Dedifferentiated amniotic fluid mesenchymal stem cell (primary cell): Measurements from ENCODE around the gene VAV2.

Source experiments
- DNase-seq: peaks from one replicate; pipeline ENCODE4 v3.0.0-alpha.2; 2016; ENCODE audit errors: extremely low spot score

Gene VAV2

DNA sequence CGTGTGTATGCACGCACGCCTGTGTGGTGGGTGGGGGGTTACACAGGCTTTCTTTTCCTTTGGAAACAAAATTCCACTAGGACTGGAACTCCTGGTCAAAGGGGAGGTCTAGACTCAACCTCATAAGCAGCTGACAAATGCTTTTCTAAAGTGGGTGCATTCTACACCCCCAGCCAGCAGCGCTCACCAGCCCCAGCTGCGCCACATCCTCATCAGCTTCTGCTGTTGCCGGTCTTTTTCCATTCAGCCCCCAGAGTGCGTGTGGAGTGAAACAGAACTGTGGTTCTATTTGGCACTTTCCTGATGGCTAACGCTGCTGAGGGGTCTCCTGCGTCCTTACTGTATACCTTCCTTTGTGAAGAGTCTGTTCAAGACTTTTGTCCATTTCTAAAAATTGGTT is 176.3 kb downstream of the VAV2 start:
- no peak for DNase-seq

DNA sequence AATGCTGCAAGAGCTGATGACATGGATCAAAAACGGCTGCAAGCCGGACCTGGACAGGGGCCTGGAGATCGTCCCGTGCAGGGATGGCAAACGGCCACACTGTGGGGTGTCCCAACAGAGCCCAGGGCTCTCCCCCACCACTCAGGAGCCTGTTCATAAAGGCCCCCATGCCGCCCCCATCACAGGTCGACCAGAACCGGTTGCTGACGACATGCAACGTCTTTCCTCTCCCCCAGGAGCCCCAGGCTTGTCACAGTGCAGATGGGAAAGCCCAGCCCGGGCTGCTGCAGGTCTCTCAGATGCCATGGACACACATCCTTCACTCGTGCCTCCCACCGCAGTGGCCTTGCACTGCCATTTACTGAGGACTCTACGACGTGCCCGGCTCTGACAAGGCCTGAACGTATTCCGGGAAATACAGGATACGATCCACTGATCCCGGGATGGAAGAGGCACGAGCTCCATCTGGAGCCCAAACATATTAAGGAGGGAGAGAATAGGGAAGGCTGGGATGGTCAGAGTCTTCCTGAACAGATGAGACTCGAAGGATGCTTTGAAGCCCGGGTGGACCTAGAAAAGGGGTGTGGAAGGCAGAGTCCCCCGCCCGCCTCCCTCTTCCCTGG is 177.4 kb downstream of the VAV2 start:
- no peak for DNase-seq

DNA sequence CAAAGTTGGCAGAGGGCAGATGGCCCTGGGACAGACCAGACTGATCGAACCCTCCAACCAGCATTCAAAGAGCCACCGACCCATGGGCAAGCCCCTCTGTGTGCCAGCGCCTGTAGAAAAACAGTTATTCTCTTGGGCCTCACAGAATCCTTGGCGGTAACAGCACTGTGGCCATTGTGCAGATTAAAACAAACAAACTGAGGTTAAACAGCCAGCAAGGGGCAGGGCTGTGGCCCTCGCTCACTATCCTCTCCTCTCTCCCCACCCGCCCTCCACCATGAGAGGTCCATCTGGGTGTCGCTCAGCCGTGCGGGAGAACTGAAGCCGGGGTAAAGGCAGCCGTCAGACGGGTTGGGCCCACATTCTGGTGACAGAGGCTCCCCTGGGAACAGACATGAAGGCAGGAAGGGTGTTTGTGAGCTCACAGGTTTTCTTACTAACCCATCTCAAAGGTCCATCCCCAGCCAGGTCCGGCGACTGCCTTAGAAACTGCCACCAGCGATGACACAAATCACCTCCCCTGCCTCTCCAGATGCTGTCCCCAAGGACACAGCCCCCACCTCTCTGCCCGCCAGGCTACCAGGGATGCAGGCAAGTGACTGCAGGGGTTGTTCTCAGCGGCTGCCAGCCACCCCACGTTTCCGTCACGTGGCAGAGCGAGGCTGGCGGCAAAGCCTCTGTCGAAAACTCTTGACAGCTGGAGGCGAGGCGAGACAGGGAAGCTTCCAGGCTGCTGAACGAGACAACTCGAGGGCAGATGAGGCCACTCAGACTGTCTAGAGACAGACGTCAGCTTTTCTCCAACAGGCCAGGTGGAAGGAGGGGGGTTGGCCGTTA is 178.2 kb downstream of the VAV2 start:
- no peak for DNase-seq

DNA sequence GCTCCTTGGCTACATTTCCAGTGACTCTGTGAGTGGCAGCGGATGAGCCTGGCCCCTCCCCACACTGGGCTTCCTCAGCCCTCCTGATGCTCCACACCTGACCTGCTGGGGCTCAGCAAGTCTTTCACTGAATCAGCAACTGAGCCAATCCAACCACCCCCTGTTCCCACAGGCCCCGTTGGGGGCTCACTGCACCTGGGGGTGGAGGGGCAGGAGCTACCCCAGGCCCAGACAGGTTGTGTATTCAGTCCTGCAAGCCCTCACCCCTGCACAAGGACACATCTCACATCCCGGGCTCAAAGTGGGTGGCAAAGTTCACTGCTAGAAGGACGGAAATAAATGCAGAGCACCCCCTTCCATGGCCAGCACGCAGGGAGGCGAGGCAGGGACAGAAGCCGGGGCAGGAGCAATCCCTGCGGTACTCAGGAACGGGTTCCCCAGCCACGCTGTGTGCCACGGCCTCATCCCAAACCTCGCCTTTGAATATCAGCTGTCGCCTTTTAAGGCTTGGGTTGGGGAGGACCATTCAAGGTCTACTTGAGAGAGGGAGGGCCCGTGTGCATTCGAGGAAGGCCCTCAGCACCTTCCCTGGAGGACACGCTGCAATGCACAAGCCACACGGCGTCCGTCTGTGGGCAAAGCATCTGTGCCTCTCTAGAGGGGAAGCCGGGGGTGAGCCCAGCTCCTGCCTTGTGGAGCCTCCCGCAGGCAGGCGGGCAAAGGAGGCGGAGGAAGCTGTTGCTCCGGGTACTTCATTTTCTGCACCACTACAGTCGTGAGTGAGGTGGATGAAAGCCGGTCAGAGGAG is 179.0 kb downstream of the VAV2 start:
- no peak for DNase-seq

DNA sequence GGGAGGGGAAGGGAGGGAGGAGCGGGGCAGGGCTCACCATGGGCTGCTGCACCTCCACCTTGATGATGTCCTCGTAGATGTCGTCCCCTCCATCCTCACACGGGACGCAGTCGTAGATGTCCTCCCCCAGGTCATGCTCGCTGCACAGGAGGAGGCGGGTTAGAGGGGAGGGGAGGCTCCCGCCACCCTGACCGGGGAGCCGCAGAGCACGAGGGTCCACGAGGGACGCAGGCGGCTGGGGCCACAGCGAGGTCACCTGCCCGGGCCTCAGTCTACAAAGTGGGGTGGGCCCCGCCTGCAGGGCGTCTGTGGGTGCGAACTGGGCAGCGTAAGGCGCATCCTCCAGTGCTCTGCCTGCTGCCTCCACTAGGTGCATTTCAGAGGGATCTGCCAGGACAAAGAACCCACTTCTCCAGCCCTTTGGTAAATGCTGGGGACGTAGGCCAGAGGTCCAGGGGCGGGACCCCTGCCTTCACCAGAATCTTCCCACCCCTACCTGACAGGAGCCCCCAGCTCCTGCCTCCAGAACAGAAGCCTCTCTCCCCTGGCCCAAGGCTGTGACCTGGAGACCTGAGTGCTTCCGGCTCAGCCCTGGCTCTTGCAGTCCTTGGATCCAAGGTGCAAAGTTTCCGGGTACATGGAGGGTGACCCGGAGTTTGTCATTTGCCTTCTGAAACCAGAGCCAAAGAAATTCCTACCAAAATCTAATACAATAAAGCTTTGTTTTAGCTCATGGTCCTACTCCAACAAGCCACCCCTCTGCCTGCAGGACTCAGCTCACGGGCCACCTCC is 179.9 kb downstream of the VAV2 start:
- DNase-seq, result no peak

DNA sequence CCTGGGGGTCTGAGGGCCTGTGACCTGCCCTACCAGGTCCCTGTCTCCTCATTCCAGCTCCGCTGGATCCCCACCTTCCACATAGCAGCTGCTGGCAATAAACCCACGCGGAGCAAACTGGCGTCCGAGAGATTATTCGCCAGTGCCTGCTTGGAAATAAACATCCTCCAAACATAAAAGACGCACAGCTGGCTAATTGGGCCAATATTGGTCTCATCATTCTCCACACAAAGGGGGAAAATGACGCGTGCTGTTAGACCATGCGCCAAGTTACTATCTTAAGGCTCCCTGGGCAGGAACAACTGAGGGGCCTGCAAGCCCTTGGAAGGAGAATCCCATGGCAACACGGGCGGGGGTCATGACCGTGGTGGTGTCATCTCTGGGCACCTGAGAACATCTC is 180.7 kb downstream of the VAV2 start:
- no peak for DNase-seq

DNA sequence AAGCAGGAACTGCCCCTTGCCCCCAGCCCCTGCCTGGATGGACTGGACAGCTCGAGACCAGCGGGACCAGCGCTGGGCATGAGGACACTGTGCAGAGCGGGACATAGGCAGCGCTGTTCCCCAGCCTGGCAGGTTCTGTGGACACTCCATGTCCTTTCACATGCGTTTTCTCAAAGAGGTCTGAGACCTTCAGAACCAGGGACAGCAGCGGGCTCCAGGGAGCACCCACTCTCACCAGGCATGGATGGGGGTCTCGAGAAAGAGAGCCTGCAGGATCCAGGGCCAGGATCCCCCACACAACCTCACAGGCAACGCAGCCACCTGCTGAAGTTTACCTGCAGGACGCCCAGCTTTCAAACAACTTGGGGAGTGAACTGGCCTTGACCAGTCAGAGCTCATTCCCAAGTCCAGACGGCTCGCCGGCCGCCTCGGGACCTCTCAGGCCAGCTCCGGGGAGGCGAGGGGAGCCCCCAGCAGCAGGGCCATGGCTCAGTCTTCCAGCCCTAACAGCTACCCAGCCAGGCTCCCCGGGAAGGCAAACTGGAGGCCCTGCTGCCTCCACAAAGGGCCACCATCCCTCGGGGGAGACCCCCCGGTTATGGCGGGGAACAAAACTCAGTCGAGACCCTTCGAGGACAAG is 181.4 kb downstream of the VAV2 start:
- DNase-seq, result no peak

DNA sequence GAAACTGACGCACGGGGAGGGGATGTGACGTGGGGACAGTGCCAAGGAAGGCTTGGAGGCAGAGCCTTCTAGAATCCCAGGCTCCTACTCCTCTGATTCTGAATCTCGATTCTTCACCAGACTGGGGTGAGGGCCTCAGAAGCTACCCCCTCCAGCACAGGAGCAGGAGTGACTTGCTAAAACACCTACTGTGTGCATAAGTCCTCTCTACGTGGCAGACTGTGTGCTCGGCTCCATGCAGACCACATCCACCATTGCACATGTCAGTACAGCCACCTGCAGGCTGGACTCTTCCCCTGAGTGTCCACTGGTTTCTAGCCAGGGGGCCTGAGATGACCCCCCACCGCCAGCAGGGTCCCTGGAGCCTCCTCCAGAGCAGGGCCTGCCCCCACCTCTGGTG is 182.8 kb downstream of the VAV2 start:
- no peak for DNase-seq

DNA sequence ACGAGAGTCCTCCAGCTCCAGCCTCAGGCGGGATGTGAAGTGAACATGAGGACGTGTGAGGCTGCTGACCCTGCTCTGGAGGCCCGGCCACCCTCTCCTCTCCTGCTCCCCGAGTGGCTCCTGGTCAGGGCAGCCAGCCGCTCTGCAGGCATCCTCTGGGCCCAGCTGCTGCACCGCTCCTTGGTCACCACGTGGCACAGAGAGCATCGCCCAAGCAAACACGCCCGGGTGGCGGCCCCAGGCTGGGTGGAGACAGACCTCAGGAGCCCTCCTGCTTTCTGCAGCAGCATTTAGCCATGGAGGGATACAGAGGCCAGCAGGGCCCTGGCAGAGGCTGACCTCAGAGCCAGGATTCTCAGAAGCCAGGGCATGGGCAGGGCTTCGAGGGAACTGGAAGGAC is 184.3 kb downstream of the VAV2 start:
- no peak for DNase-seq

DNA sequence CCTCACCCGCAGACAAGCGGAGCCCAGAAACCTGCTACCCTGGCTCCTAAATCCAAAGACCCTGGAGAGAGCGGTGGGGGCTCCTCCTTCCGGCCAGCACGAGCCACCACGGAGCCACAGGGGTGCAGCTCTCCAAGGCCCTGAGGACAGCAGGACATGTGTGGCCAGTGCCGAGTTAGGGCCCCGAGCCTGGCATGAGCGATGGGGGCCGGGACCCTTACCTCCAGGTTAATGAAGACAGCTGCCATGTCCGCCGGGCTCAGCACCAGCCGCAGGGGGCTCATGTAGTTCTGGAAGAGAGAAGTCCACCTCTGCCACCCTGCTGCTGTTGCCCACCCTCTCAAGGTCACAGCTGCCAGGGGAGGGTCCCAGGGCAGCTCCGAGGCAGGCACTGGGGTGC is 185.1 kb downstream of the VAV2 start:
- no peak for DNase-seq

DNA sequence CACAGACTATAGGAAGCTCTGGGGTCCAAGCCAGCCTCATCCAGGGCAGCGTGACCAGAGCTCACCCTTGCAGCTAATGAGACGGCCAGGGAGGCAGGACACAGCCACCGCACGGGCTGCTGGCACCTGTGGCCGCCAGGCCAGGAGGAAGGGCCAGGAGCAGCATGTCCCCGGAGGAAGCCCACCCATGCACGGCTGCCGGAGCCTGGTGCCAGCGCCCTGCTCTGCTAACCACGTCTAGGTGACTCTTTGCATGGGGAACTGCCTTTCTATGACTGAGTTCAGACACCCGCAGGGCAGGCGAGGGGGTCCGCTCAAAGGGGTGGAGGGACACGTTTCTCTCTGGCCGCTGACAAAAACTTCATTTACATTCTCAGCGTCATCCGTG is 185.5 kb downstream of the VAV2 start:
- no peak for DNase-seq

DNA sequence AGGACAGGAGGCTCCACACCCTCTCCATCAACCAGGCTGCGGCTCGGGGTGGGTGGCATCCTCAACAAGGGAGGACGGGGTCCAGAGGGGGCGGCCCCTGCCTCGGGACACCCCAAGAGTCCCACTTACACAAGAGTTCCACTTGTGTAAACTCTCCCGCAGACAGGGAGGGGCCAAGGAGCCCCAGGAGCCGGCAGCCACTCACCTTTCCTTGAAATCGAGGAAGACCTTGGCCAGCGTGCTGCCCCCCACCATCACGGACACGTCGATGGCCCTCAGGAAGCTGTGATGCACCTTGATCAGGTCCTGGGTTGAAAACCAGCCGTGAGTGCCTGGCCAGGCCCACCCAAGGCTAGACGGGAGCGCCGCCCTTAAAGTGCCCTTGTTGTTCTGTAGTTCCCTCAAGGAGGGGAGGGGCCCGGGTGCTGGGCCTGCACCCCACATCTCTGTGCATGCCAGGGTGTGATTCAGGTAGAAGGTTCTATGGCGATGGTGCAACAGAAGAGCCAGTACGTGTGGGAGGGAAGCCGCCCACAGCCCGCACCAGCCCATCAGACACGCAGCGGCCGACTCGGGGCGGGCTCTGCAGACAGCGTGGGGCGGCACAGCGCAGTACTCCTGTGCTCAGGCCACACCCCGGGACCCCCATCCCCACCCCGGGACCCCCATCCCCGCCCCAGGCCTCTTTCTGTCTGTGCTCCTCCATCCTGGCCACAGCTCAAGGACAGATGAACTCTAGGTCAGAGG is 186.1 kb downstream of the VAV2 start:
- no peak for DNase-seq

DNA sequence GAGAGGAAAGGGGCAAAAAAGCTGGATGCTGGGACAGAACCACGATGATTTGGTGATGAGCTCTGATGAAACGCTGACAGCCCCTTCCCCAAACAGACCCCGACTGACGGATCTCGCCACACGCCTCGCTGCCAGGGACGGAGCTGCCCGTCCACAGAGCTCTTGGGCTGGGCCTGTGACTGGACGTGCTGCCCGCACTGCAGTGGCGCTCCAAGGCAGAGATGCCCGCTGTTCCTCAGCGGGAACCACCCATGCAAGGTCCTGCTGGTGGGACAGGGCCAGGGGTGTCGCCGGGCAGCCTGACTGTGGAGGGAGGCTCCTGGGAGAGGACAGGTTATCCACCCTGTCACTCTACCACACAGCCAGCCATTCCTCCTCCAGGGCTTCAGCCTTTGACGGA is 187.9 kb downstream of the VAV2 start:
- DNase-seq, result no peak

DNA sequence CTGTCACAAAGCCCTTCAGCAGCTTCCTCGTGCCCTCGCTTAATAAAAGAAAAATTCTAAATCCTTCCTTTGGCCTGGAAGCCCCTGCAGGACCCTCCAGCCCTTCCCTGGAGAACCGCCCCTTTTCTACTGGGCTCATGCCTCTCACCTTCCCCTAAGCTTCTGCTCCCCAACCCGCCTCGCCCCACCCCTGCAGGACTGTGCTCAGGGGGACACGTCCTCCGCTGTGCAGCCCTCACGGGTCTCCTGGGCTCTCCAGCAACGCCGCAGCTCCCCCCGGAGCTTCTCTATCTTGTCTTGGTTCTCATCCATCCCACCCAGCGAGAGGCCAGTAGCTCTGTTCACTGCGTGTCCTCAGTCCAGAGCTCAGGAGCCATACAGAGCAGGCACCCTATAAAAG is 188.4 kb downstream of the VAV2 start:
- no peak for DNase-seq

DNA sequence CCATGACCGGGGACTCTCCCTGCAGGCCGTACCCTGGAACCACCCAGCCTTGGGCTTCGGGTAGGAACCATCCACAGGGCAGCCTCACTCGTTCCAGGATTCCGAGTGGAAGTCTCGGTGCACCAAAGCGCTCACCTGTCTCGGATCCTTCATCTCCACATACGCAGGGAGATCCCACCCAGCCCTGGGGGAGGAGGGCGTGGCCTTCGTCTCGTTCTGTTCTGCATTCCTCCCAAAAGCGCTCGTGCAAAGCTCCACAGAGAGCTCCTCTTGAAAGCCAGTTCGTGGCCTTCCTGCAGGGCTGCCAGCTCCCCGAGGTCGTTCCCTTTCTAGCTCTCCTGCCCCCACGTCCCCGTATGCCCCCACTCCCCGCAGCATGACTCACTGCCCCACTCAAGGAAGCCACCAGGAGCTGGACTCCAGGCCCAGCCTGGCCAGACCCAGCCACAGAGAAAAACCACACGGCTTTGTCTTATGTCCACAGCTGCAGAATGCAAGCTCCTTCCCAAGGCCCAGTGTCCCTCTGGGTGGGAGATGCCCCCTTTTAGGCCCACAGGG is 189.0 kb downstream of the VAV2 start:
- DNase-seq, result no peak

DNA sequence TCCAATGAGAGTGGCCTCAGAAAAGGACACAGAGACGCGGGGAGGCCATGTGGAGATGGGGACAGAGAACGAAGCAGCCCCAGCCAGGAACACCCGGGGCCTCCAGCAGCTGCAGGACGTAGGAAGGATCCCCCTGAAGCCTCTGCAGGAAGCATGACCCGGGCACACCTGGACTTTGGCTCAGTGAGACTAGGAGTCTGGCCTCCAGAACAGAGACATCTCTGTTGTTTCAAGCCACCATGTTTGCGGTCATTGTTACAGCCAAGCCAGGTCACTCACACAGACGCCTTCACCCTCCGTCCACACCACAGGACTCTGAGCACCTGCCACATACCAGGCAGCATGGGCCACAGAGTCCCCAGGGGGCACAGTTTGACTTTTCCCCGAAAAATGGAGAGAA is 190.4 kb downstream of the VAV2 start:
- DNase-seq, result no peak

DNA sequence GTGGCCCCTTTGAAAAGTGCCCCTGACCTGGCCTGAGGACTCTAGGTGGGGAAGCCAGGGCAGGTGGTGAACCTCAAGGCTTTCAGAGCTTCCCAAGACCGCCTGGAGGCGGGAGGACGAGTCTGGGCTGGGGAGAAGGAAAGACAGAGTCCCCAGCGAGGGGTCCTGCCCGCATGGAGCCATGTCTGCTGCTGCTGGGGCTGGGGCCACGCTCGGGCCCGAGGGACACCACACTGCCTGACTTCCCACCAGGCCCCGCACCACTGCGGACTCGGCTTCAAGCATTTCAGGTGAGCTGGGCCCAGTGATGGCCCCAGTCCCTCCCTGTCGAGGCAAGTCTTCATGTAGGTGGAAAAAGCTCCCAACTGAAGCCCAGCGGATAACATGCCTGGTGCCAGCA is 191.9 kb downstream of the VAV2 start:
- no peak for DNase-seq

DNA sequence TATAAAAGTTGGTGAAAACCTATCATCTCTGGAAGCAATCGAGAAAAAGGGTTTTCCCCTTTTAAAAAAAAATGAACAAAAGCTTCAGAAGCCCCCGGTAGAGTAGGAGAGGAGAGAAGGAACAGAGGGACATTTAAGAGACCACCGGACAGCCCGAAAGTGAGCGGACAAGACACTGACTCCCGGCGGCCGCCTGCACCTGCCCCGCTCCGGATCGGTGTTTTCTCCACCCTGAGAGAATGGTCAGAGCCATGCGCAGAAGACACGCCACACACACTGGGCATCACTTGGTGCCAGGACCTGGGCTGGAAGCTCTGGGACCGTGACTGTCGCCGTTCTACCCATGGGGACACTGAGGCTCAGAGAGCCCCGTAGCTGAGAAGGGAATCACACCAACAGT is 192.4 kb downstream of the VAV2 start:
- no peak for DNase-seq

DNA sequence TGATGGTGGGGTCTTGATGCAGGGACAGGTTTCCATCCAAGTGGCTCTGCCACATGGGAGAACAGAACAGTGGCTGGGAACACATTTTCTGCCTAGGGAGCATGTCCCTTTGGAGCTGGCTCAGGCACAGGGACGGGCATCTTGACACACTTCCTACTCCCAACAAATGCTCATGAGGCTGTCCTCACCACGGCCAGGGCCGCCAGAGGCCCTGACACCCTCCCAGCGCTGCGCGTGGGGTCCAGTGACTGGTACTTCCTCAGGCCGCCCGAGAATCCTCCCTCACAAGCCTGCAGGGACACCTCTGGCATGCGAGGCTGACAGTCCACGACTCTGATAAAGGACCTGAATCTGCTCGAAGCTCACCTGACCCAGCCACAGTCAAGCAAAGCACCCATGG is 193.0 kb downstream of the VAV2 start:
- DNase-seq, result no peak

DNA sequence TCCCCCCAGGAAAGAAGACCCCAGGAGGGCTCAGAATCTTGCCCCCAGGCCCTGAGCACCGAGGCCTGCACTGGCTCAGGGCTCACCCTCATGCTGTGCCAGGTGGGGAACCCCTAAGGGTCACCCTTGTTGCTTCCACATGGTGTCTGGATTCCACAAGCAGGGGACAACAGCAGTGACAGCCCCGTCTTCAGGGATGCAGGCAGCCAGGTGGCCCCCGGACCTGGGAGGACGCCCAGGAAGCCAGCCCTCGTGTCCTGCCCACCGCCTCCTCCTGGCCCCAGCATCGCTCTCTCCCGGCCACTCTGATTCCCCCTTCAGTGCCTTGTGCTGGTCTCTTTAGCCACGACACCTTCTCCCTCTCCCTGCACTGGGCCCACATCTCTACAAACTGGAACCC is 194.0 kb downstream of the VAV2 start:
- DNase-seq, result no peak
